NCI-H2029 (cell line): ENCODE measurements around the gene SFRP5.
A peak's percentile ranks its signal among the peaks of the same experiment; 100 is the strongest.

Experiments
- DNase-seq: peaks from one replicate; lab custom pipeline; 2025; lab: John Stamatoyannopoulos, UW

The SFRP5 gene

DNA sequence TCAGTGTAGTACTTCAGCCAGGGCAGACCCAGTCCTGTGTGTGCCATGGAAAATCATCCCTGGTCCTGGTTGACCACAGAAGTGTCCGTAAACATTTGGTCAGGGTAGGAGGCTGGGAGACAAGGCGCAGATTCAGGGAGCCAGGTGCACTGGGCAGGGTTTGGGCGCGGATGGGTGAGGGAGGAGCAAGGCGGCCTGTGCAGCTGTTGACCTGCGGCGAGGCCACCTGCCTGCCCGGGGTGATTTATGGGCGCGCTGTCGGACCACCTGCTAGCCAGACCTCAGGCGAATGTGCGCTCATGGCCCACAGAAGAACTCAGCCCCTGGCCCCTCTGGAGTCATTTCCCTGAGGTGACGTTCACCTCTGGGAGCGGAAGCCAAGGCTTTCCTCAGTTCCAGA, 6.6 kb downstream of the SFRP5 start:
- no peak for DNase-seq

DNA sequence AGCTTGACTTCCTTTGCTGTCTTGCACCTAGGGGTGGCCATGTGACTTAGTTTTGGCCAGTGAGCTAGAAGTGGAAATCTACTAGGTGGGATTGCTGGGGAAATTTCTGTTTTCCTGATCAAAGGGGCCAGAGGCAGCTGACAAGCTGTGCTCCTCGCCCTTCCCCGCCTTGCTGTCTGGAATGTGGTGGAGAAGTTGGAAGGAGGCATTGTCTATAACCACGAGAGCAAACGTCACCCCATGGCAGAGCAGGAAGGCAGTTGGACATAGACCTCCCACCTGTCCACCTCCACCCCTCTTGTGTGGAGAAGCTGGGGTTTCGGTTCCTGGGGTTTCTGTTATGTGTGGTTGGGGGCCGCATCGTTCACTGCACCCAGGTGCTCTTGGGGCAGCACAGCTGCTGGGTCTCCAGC, 7.3 kb downstream of the SFRP5 start:
- no peak for DNase-seq

DNA sequence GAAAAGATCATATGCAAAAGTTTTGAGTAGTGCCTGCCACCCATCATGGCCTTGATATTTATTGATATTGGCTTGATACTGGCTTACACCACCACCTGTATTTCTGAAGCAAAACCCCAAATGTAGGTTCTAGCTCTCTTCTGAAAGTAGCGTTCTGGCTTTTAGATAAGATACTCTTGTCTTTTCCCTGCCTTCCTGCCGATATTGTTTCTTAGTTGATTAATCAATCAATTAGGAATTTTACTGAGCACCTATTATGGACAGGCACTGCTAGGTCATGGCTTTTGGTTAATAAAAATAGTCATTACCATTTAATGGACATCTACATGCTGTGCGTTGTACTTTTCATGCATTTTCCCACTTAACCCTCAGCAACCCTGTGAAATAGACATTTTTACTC, 7.9 kb downstream of the SFRP5 start:
- DNase-seq = no peak

DNA sequence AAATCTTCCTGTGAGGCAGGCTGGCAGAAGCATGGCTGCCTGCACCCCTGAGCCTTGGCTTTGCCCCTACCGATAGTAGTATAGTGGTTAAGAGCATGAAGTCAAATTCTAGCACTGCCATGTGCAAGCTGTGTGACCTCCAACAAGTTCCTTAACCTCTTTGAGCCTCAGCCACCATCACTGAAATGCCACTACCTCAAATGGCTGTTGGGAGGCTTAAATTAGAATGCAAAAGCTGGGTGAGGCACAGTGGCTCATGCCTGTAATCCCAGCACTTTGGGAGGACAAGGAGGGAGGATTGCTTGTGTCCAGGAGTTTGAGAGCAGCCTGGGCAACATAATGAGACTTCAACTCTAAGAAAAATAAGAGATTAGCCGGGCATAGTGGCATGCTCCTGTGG, 8.4 kb downstream of the SFRP5 start:
- no peak for DNase-seq

DNA sequence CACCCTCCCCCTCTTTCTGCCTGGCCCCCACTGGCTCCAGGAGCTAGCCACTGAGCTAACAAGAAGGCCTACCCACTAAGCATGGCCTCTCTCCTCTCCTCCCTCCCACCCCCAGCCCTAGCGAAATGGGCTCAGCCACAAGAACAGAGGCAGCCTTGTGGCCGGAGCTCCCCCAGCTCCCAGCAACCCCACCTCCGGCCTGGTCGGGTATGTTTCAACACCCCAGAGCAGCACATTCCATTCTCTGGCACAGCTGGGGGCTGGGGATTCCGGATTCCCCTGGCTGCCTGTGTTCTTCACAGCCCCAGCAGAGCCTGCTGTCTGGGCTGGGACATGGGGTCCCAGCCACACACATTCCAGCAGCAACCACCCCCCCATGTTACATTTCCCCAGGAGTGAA, 9.0 kb downstream of the SFRP5 start:
- DNase-seq = no peak

DNA sequence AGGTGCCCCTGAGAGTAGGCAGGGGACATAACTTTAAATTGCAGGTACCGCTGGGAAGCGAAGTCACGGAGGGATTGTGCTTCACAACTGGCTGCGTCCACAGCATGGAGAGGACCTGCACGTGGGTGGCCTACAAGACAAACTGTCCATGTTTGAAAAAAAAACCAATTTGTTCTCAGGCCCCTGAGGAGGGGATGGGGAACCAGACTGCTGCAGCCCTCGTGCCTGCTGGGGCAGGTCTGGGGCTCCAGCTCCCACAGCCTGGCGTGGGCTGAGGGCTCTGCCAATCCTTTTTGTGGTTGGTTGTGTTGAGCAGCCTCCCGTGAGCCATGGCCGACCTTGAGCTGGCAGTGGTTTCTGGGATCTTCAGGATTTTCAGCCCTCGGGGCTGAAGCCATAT, 9.7 kb downstream of the SFRP5 start:
- DNase-seq = no peak

DNA sequence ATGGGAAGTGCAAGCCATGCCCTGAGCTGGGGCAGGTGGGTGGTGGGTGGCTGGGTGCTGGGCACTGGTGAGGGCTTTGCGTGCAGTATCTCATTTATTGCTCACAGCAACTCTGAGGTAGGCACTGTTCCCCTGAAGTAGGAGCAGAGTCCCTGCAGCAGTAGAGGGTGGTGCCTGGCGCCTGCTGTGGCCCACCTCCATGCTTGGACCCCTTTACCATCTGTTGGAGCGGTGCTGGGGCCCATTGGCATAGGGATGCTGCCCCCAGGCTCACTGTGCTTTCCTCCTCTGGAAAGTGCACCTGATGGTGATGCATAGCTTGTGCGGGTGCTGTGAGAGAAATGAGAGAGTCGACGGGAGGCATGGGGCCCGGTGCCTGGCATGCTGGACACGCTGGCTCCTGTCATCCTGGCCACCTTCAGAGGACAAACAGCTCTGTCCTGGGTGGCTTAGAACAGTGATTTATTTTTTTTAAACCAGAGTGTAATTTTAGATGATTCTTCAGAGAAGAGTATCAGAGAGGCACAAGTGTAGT, 10.4 kb downstream of the SFRP5 start:
- DNase-seq = no peak

DNA sequence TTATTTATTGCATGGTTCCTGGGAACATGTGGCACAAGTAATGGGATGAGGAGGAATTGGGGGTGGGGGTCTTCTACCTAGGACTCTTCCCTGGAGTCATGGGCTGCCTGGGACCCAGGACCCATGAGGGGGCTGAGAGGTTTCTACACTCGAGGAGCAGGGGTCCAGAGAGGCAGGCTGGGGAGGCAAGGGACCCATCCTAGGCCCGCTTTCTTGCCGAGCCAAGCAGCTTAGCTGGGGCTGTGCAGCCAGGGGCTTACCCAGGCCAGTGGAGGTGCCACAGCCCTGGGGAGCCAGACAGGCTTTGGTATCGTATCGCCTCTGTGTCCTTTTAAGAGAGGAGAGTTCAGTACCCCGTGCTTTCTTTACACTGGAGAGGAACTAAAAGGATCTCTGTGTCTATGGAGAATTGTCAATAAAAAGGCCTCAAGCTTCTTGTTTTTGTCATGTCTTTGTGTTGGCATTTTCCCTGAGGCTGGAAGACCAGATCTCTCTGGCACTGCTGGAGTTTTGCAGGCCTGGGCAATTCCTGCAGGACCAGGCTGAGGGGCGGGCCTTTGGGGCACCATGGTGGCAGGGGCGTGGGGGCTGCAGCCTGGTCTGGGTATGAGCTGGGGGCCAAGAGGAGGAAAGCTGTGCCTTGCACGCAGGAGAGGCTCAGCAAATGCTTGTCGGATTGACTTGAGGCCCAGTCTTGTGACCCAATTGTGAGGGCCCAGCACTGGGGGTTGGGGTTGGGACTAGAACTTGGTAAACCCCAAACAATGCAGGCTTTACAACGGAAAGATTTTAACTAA, 11.1 kb downstream of the SFRP5 start:
- no peak for DNase-seq

DNA sequence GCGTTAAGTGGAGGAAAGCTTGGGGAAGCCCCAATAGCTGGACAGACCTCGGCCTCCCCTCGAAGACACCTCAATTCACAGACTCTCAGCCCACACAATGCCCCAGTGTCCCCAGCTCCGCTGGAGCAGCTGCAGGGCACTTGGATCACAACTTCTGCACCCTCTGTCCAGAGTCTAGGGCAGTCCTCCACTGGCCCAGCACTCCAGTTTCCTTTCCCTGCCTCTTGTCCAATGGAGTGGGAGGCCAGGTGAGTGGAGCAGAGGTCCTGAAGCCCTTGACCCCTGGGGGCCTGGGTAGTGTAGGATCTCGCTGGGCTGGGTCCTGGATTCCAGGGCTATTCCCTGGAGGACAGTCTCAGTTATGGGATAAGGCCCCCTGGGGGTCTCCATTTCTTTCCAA, 11.9 kb downstream of the SFRP5 start:
- DNase-seq = no peak

DNA sequence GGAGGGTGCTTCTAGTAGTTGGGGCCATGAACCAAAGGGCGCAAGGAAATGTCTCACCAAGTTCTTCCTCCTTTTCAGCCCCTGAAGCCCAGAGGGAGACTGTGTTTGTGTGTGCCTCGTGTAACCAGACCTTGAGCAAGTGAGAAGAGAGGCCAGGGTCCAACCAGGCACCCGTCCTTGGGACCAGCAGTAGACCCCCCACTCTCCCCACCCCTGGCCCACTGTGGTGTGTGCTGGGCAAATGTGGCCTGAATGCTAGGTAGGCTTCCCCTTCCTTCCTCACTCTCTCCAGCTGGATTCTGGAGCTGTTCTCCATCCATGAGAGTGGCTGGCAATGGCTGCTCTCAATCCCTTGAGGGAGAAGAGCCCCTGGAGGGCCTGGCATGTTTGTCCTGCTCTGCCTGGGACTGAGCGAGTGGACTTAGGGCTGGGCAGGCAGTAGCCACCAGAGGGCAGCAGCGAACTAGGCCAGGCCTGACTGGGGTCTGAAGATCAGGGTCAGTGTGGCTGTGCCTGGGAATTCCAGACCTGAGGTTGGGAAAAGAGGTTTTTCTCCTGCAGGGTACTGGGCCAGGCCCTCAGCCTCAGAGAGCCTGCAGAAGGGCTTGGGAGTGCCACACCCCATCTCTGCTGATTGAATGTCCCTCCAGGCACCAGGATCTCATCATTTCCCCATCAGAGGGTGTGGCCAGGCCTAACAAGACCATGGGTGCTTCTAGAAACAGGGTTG, 12.5 kb downstream of the SFRP5 start:
- peak; percentile 24 for DNase-seq

DNA sequence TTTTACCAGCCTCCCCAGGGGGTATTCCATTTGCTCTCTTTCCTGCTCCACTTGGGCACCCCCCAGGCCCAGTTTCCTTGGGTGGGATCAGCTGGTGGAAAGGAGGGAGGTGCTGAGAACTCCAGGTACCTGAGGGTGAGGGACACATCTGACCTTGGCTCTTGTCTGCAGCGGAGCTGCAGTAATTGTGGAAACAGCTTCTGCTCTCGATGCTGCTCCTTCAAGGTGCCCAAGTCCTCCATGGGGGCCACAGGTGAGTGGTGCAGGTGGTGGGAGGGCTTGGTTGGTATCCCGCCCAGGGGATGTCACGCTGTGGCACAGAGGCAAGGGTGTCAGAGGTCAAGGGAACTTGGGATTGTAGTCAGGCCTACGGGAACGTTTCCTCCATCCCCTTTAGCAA, 14.3 kb downstream of the SFRP5 start:
- DNase-seq = no peak

DNA sequence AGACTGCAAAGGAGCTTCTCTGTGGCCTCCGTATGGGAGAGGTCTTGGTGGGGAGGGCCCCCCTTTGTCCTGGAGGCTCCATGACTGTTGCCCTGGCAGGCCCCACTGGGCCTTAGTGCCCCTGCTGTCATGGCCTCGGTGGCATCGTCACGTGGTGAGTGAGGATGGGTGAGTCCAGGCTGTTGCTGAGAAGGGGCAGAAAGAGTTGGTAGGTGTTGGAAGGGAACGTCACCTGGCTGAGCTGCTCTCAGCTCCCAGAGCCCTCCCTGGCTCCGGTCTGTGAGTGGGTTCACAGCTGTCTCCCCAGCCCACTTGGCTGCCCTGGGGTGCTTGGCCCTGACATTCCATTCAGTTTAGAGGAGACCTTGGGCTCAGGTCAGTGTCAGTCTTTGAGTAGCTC, 16.1 kb downstream of the SFRP5 start:
- no peak for DNase-seq

DNA sequence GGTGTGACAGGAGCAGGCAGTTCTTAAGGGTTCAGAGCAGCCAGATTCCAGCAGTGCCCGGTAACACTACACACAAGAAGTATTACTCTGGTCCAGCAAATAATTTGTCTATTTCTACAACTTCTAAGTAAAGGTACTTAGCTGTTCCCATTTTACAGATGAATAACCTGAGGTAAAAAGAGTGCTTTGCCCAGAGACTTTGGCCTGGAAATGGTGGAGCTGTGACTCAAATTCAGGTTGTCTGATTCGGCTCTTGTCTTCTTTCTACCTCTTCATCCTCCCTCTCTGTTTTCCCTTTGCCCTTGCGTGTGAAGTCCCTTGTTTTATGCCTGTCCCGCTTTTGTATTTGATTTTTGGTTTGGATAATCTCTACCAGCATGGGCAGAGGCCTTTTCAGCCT, 17.1 kb downstream of the SFRP5 start:
- no peak for DNase-seq

DNA sequence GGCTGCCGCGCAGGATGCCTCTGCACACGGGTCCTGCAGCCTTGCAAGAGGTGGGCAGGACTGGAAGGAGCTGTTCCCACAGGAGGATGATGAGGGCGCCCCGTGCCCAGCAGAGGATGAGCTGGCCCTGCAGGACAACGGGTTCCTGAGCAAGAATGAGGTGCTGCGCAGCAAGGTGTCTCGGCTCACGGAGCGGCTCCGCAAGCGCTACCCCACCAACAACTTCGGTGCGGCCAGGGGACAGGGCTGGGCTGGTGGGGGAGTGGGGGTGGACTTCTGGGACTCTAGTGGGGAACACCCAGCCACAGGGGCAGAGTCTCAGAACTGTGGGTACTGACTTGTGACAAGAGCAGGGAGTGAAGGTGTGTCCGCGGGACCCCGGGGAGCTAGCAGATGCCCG, 18.8 kb downstream of the SFRP5 start:
- DNase-seq = no peak

DNA sequence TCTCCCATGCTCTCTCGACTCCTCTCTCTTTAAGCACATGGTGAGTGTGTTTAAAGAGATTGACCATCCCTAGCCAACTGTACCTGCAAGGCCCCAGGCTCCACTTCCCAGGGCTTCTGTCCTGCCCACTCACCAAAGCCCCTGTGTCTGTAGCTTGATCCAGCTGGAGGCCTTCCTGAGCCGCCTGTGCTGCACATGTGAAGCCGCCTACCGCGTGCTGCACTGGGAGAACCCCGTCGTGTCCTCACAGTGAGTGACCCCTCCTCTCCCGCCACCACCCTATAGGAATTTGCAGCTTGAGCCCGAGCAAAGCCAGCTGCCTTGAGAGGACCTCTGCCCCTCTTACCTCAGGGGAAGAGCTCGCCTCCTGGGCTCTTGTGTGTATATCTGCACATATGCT, 23.7 kb downstream of the SFRP5 start:
- DNase-seq = no peak

DNA sequence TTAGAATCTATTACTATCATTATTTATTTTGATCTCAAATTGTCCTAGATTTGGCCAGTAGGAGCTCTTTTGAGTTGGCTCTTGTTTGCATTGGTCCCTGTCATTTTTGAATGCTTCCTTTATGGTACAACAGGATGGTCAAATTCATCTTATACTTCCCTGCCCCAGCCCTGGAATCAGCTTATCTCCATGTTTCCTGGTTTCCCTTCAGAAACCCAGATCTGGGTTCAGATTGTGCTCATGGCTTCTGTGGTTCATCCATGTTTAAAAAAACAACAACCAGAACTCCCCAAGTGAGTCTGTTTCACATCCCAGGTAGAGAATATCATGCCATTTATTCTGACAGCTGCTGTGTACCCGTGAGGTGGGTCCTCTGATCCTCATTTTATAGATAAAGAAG, 24.2 kb downstream of the SFRP5 start:
- DNase-seq = no peak

DNA sequence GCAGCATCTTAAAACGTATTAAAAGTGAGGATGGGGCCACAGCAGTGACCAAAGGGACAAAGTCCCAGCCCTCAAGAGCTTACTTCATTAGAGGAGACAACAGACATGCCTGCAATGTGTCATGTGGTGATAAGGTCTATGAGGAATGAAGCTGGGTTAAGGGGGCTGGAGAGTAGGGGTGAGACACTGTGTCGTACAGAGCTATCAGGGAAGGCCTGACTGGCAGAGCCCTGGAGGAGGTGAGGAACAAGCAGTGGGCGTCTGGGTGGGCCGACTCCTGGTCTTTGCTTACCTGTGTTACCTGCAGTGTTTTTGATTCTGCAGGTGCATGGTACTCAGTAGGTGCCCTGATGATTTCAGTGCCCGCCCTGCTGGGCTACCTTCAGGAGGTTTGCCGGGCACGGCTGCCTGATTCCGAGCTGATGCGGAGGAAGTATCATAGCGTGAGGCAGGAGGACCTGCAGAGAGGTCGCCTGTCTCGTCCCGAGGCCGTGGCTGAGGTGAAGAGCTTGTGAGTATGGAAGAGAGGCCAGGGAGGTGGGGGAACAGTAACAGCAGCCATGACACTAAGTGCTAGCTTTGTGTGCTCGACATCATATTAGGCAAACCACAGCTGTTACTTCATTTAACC, 27.3 kb downstream of the SFRP5 start:
- no peak for DNase-seq

DNA sequence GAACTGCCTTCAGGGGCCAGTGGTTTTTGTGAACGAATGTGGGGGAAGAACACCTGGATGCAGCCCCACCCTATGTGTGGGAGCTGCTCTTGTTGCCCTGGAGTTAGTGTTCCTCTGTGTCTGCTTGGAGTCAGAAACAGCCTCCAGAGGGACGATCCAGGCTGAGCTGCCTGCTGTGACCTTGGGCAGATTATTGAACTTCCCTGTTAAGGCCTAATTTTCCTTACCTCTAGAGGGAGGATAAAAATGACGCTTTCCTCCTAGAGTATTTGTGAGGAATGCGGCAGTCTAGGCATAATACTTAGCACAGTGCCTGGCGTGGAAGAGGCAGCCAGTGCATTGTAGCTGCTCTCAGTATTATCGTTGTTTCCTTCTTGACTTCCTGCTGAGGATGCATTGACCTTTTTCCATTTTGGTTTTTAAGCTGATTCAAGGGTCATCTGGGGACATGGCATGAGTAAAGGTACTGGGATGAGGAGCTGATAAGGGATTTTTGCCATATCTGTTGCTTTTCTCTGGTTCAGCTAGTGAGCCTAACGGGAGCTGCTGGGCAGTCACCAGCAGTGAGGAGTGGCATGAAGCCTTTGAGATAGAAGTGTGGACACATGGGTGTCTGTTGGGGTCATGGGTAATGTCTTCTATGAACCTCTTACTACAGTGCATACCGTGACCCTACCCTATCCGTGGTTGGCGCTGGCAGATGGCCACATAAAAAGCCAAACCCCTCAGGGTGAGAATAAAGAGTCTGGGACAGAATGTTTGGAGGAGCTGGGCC, 28.4 kb downstream of the SFRP5 start:
- DNase-seq = no peak

DNA sequence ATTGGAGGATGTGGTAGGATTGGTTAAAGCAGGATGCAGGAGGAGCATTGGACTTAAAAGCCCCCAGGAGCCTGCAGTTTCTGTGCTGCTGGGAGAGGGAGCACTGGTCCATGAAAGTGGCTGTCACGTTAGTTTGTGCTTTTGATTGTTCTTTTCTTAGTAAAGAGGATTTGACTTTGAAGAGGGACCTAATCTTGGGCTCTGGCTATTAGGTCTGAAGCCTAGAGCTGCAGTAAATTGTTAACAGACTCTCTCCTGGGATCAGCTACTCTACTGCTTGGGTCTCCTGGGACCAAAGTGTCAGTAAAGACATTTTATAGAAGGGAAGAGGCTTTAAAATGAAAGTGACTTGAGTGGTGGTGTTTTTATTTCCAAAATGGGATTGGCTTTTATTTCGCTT, 31.2 kb downstream of the SFRP5 start:
- DNase-seq = no peak

DNA sequence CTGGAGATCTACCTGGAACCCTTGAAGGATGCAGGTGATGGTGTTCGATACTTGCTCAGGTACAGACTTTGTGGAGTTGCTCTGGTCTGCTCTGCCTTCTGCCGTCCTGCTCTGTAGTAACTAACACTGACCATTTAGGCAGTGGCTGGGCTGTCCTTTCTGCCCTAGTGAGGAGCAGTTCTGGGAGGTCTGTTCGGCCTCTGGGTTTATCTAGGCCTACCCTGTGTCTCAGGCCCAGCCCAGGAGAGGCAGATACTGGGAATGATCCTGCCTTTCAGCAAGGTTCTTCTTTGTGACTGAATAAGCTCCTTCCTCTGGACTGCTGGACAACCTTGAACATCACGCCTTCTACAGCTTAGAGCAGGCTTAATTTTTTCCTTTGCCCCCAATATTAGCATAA, 33.2 kb downstream of the SFRP5 start:
- DNase-seq = no peak

DNA sequence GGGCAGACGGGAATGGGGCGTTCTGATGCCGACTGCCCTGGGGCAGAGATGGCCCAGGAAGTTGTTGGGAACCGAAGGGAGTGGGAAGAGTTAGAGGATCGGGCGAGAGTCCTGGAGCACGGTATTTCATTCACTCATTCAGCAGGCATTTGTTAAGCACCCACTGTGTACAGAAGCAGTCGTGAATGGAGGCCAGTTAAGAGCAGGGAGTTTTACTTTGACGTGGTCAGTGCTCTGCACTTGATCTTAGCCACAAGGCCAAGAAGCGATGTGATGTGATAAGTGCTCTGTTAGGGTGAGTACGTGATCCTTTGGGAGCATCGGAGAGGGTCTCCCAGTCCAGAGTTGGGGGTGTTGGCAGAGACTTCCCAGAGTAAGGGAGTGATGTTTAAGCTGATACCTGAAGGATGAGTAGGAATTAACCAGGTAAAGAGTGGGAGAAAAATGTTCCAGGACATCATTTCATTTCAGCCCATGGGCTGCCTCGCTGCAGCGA, 34.0 kb downstream of the SFRP5 start:
- DNase-seq = no peak
